SU-DHL-6 (cell line): ENCODE measurements around the gene KLHL2.

ENCODE experiments used
- CTCF ChIP-seq: fragments of 200-600 bp; sonication (generic); IDR thresholded peaks from one replicate; pipeline ENCODE4 v1.5.1; 2017; ENCODE audit warnings: antibody characterized with exemption, mild to moderate bottlenecking, low read length, moderate library complexity; ENCODE audit not compliant: insufficient read depth, poor library complexity, severe bottlenecking
- EZH2phosphoT487 ChIP-seq: fragments of 200-600 bp; sonication (generic), shearing (Covaris generic); conservative IDR thresholded peaks from 2 replicates; pipeline ENCODE4 v1.6.1; 2018; ENCODE audit warnings: mild to moderate bottlenecking, antibody characterized with exemption, low read length, moderate library complexity, mixed read lengths

GRCh38 chr4:165312506-165312905, 105.1 kb downstream of the KLHL2 start:
- TF ChIP-seq CTCF (no peak), EZH2phosphoT487 (no peak)
